ENCODE measurements around the gene SREBF2. TPM values are rescaled to one million over a fixed set of nuclear protein-coding genes. Genes with fewer than 3 reads are reported as not detected.

Gene SREBF2
- total and polyA plus RNA-seq, 2 of the 13 experiments (the other 11 are each of a cell fraction or from before 2014, with no cell fraction given) = 53.8 to 72.6 TPM

DNA sequence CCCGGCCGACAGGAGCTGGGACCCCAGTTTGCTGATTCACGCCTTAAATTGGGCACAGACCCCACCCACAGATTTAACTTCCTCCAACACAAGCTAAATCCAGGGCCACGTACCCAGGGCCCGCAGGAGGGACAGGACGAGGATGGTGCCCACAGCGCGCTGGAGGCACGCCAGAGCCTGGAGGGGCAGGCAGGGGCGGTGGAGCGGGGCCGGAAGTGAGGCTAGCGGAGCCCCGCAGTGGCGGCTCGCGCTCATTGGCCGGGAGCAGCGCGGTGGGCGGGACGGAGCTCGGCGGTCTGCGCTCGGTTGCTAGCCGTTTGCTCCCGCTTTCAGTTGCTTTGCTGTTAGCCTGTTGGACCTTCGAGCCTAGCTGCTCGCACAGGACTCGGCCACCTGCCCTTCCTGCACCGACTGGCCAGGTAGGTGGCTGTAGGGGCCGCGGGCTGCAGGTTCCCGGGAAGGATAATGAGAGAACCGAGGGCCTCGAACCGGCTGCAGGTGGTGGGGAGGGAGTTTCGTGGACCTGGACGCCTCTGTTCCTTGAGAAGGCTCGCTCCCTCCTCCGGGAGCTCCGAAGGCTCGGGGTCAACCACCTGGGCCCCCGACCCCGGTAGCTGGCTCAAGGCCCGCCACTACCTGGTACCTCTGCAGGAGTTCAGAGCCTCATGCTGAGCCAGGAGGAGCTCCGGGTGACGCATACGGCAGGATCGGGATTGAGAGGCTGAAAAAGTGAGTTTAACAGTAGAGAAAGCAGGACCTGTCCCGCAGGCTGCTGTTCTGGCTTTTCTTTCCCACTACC is 32.4 kb upstream of the SREBF2 start, which contains the start of gene CCDC134 (continued):
- no peak for TF ChIP-seq ZHX2 (IDR thresholded peaks at IDR 0.05; ENCODE audit: low read depth)
- no peak for TF ChIP-seq ZHX2 (CRISPR knock-in tag; IDR thresholded peaks at IDR 0.05; ENCODE audit: borderline replicate concordance)
- TF ChIP-seq ZNF775 (CRISPR knock-in tag; IDR thresholded peaks at IDR 0.05; ENCODE audit: borderline replicate concordance) = no peak
- TF ChIP-seq ZNF451 (CRISPR knock-in tag; IDR thresholded peaks at IDR 0.05) = no peak
- TF ChIP-seq ZFP36L1 (CRISPR knock-in tag; IDR thresholded peaks at IDR 0.05) = no peak
- TF ChIP-seq, protein P1, sequence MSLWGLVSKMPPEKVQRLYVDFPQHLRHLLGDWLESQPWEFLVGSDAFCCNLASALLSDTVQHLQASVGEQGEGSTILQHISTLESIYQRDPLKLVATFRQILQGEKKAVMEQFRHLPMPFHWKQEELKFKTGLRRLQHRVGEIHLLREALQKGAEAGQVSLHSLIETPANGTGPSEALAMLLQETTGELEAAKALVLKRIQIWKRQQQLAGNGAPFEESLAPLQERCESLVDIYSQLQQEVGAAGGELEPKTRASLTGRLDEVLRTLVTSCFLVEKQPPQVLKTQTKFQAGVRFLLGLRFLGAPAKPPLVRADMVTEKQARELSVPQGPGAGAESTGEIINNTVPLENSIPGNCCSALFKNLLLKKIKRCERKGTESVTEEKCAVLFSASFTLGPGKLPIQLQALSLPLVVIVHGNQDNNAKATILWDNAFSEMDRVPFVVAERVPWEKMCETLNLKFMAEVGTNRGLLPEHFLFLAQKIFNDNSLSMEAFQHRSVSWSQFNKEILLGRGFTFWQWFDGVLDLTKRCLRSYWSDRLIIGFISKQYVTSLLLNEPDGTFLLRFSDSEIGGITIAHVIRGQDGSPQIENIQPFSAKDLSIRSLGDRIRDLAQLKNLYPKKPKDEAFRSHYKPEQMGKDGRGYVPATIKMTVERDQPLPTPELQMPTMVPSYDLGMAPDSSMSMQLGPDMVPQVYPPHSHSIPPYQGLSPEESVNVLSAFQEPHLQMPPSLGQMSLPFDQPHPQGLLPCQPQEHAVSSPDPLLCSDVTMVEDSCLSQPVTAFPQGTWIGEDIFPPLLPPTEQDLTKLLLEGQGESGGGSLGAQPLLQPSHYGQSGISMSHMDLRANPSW (CRISPR knock-in tag; IDR thresholded peaks at IDR 0.05; ENCODE audit: borderline replicate concordance) = 0 out of 2 replicates have a peak, but pooled peaks have one; percentile 92
- peak; percentile 84 for TF ChIP-seq HDAC1 (CRISPR knock-in tag; IDR thresholded peaks at IDR 0.05)
- peak; percentile 76; the same call in 1 of the 2 replicates for TF ChIP-seq ZNF430 (CRISPR knock-in tag; IDR thresholded peaks at IDR 0.05)
- no peak; the same call in 1 of the 2 replicates for TF ChIP-seq MAF1 (CRISPR knock-in tag; IDR thresholded peaks at IDR 0.05; ENCODE audit: borderline replicate concordance)
- TF ChIP-seq ZNF124 (CRISPR knock-in tag; IDR thresholded peaks at IDR 0.05) = peak; percentile 81; the same call in 1 of the 2 replicates
- 0 out of 2 replicates have a peak, but pooled peaks have one; percentile 41 for TF ChIP-seq ZHX1 (CRISPR knock-in tag; IDR thresholded peaks at IDR 0.05; ENCODE audit: low read depth)
- no peak for TF ChIP-seq HNRNPUL1 (IDR thresholded peaks at IDR 0.05; ENCODE audit: low read depth, low read length)
- TF ChIP-seq ZNF460 (CRISPR knock-in tag; IDR thresholded peaks at IDR 0.05; ENCODE audit: borderline replicate concordance) = no peak

All from HepG2 (cell line).